ENCODE results near the gene LRRC2. TPM values are rescaled to one million over a fixed set of nuclear protein-coding genes. Genes with fewer than 3 reads are reported as not detected.

The LRRC2 gene
- total and polyA plus RNA-seq, 2 of the 13 experiments (the other 11 are each of a cell fraction or from before 2014, with no cell fraction given), result 0.27 to 0.58 TPM

DNA sequence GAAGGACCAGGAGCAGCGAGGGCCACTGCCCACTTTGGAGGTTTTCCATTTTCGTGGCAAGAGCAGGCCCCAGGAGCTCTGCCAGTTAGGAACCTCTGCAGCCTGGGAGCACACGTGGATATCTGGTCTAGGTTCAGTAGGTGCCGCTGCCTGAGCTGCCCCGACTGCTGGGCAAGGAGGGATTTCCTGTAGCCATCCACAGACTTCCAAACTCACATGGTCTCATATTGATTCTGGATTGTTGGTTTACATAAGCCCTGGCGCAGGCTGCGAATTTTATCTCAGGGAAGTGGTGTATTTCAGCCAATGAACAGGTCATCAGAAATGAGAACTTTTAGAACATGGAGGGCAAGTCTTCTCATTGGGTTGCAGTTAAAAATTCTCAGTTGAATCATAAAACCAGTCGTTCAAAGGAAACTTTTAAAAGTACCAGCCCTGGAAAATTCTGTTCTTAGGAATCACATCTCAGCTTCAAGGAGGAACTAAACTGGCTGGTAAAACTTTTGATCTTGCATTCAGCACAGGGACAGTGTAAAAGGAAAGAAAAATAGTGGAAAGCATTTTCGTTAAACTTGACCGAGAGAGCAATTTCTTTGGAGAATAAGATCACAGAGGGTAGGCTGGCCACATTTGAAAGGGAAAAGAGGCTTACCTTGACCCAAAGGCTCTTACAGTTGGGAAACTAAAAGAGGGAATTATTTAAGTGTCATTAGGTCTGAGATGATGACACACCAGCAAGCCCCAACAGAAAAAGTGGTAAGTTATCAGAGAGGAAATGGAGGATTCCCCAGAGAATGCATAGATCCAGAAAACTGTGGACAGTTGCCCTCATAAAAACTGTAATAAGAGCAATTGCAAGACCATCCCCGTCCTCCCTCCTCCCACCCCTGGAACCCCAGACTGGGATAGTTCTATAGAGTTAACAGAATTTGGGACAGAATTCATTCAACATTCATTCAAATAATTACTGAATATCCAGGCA is 74.7 kb downstream of the LRRC2 start (continued):
- TF ChIP-seq, protein P1, sequence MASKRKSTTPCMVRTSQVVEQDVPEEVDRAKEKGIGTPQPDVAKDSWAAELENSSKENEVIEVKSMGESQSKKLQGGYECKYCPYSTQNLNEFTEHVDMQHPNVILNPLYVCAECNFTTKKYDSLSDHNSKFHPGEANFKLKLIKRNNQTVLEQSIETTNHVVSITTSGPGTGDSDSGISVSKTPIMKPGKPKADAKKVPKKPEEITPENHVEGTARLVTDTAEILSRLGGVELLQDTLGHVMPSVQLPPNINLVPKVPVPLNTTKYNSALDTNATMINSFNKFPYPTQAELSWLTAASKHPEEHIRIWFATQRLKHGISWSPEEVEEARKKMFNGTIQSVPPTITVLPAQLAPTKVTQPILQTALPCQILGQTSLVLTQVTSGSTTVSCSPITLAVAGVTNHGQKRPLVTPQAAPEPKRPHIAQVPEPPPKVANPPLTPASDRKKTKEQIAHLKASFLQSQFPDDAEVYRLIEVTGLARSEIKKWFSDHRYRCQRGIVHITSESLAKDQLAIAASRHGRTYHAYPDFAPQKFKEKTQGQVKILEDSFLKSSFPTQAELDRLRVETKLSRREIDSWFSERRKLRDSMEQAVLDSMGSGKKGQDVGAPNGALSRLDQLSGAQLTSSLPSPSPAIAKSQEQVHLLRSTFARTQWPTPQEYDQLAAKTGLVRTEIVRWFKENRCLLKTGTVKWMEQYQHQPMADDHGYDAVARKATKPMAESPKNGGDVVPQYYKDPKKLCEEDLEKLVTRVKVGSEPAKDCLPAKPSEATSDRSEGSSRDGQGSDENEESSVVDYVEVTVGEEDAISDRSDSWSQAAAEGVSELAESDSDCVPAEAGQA (IDR thresholded peaks at IDR 0.05; ENCODE audit: low read depth), result no peak
- TF ChIP-seq, protein P1 (CRISPR knock-in tag; IDR thresholded peaks at IDR 0.05; ENCODE audit: borderline replicate concordance), result no peak
- TF ChIP-seq ZBTB7B (CRISPR knock-in tag; IDR thresholded peaks at IDR 0.05) (no peak), ZNF589 (CRISPR knock-in tag; conservative IDR thresholded peaks at IDR 0.05) (no peak), PRMT3 (CRISPR knock-in tag; IDR thresholded peaks at IDR 0.05; ENCODE audit: borderline replicate concordance, low read depth) (no peak), AHR (CRISPR knock-in tag; IDR thresholded peaks at IDR 0.05) (no peak), ARID2 (CRISPR knock-in tag; IDR thresholded peaks at IDR 0.05; ENCODE audit: borderline replicate concordance) (no peak)
- TF ChIP-seq, protein P2, sequence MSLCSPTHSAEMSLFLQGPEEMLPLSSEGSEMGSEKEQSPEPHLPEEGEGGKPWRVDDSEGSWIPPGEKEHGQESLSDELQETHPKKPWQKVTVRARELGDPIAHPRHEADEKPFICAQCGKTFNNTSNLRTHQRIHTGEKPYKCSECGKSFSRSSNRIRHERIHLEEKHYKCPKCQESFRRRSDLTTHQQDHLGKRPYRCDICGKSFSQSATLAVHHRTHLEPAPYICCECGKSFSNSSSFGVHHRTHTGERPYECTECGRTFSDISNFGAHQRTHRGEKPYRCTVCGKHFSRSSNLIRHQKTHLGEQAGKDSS (CRISPR knock-in tag; IDR thresholded peaks at IDR 0.05; ENCODE audit: borderline replicate concordance, low read depth), result no peak

Measured in HepG2 (cell line).